ENCODE results near the gene TTC23.

TTC23 gene

GRCh38 chr15:99250857-99251841 is 1.8 kb upstream of the TTC23 start, which contains the start of gene LRRC28:
LRRC28 (plus strand) TSS chr15:99251481; CDS start chr15:99255958, 4,477 bp downstream.
- TF ChIP-seq CTCF (IDR thresholded peaks at IDR 0.05; ENCODE audit: poor library complexity, severe bottlenecking): no peak
- H3K36me3 ChIP-seq (ENCODE audit: low read depth): no peaks in the 10 kb centered on the region
- peak; percentile 86 for ATAC-seq (ENCODE audit: low read depth)
- peak; percentile 99 for DNase-seq (ENCODE audit: low spot score)
- peak within 1 kb of the TSS; percentile 71 for H3K27ac ChIP-seq (ENCODE audit: poor library complexity, severe bottlenecking)
- H3K27me3 ChIP-seq (ENCODE audit: insufficient read depth, poor library complexity, severe bottlenecking): no peaks in the 10 kb centered on the region
- H3K9me3 ChIP-seq (ENCODE audit: severe bottlenecking): no peaks in the 10 kb centered on the region
- peaks cover 16% of the 10 kb centered on the region for H3K4me1 ChIP-seq (ENCODE audit: insufficient read depth, poor library complexity, severe bottlenecking)
- peak within 1 kb of the TSS; percentile 78 for H3K4me3 ChIP-seq (ENCODE audit: severe bottlenecking)

DNA sequence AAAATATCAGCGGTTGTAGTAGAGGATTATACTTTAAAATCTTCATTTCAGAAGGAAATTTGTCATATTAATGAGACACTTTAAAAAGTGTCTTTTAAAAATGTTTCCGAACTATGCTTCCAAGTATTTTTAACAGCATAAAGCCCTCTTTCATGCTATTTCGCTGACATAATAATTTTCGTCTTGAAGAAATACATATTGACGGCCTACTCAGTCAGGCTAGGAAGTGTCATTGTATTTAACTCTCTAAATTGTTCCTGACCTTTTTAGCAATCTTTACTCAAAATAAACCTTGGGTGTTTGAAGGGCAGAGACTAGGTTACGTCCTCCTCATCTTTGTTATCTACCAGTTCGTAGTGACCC is 1.1 kb upstream of the TTC23 start:
- H3K36me3 ChIP-seq (ENCODE audit: low read depth): no peaks in the 10 kb centered on the region
- H3K27me3 ChIP-seq (ENCODE audit: insufficient read depth, poor library complexity, severe bottlenecking): no peaks in the 10 kb centered on the region
- no peak for DNase-seq (ENCODE audit: low spot score)
- TF ChIP-seq CTCF (IDR thresholded peaks at IDR 0.05; ENCODE audit: poor library complexity, severe bottlenecking): no peak
- peak overlapping the region; percentile 71 for H3K27ac ChIP-seq (ENCODE audit: poor library complexity, severe bottlenecking)
- no peaks in the 10 kb centered on the region for H3K9me3 ChIP-seq (ENCODE audit: severe bottlenecking)
- H3K4me1 ChIP-seq (ENCODE audit: insufficient read depth, poor library complexity, severe bottlenecking): peaks cover 16% of the 10 kb centered on the region
- no peak for ATAC-seq (ENCODE audit: low read depth)
- peak overlapping the region; percentile 78 for H3K4me3 ChIP-seq (ENCODE audit: severe bottlenecking)

- Histone ChIP-seq H3K27ac (ENCODE audit: poor library complexity, severe bottlenecking) (peak overlapping the region; percentile 71), H3K4me3 (ENCODE audit: severe bottlenecking) (peak overlapping the region; percentile 78)
- TF ChIP-seq CTCF (IDR thresholded peaks at IDR 0.05; ENCODE audit: poor library complexity, severe bottlenecking): no peak
Observed at GRCh38 chr15:99250001-99250400, 620 bp upstream of the TTC23 start.

DNA sequence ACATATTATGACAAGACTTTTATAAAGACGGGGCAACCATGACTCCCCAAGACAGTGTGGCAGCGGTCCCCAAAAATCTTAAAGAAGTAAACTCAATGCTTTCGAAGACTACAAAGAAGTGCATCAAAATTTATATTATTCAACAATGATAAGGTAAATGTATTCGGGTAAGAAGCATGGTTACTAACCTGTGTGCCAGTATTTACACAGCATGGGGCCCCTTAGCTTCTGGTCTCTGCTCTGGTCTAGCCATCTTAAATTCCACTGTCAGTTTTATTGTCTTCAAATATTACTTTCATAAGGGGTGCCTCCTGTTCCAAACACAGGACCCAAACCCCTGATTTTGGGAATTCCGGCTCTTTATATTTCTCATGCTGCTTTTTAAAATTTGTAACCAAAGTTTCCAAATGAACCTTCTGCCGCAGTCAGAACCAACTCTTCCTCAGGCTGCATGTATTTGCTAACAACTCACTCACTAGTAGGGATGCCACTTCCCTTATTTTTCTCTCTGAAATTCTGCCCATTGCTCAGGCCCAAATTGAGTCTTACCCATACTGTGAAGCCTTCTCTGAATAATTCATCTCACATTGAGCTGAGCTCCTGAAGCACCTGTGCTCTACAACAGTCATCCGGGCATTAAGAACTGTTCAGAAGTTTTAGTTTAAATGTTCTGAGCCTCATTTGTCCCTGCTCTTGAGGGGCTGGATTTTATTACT is 1.2 kb downstream of the TTC23 start:
- DNase-seq (ENCODE audit: low spot score): no peak
- H3K4me1 ChIP-seq (ENCODE audit: insufficient read depth, poor library complexity, severe bottlenecking): peaks cover 16% of the 10 kb centered on the region
- no peak for TF ChIP-seq CTCF (IDR thresholded peaks at IDR 0.05; ENCODE audit: poor library complexity, severe bottlenecking)
- no peaks in the 10 kb centered on the region for H3K9me3 ChIP-seq (ENCODE audit: severe bottlenecking)
- H3K27me3 ChIP-seq (ENCODE audit: insufficient read depth, poor library complexity, severe bottlenecking): no peaks in the 10 kb centered on the region
- H3K36me3 ChIP-seq (ENCODE audit: low read depth): peaks cover 13% of the 10 kb centered on the region
- H3K4me3 ChIP-seq (ENCODE audit: severe bottlenecking): peak overlapping the region; percentile 78
- H3K27ac ChIP-seq (ENCODE audit: poor library complexity, severe bottlenecking): peak overlapping the region; percentile 71
- ATAC-seq (ENCODE audit: low read depth): no peak

More at GRCh38 chr15:99250001-99250400, 620 bp upstream of the TTC23 start:
- H3K4me1 ChIP-seq (ENCODE audit: insufficient read depth, poor library complexity, severe bottlenecking): peaks cover 16% of the 10 kb centered on the region
- no peaks in the 10 kb centered on the region for H3K9me3 ChIP-seq (ENCODE audit: severe bottlenecking)
- no peaks in the 10 kb centered on the region for H3K27me3 ChIP-seq (ENCODE audit: insufficient read depth, poor library complexity, severe bottlenecking)
- no peak for DNase-seq (ENCODE audit: low spot score)
- H3K36me3 ChIP-seq (ENCODE audit: low read depth): peaks cover 1% of the 10 kb centered on the region
- ATAC-seq (ENCODE audit: low read depth): no peak
